CD4-positive, CD25-positive, alpha-beta regulatory T cell (primary cell): Measurements from ENCODE around the gene SHLD2. TPM values are rescaled to one million over a fixed set of nuclear protein-coding genes. Genes with fewer than 3 reads are reported as not detected.
"Not testable (repeated sequence)": the region's sequence is repeated elsewhere in the genome, so short reads cannot be mapped to it uniquely, and the experiment has no call there.

Experiments used
- ATAC-seq, 2 donors: fragments of 150-1000 bp; cut with Tn5 transposase; one replicate each; pipeline ENCODE4 v1.10.0; 2021; ENCODE audit warnings: low read depth in 2 of 2, moderate number of reproducible peaks in 2 of 2, moderate library complexity in 1 of 2
- DNase-seq, 3 donors: peaks; one replicate each; pipeline versions ENCODE4 v3.0.0 to v3.0.0-alpha.2; 2012 to 2022; ENCODE audit warnings: mixed read lengths in 1 of 3
- H3K27ac ChIP-seq: one replicate; pipeline ENCODE4 v1.7.0; 2013; ENCODE audit warnings: mild to moderate bottlenecking, low read length; ENCODE audit not compliant: insufficient read depth, poor library complexity, severe bottlenecking
- H3K27me3 ChIP-seq: one replicate; pipeline ENCODE4 v1.7.0; 2013; ENCODE audit warnings: low read length; ENCODE audit not compliant: control insufficient read depth, insufficient read depth
- H3K36me3 ChIP-seq: one replicate; pipeline ENCODE4 v1.7.0; 2013; ENCODE audit warnings: mild to moderate bottlenecking, low read length, moderate library complexity; ENCODE audit not compliant: control insufficient read depth, insufficient read depth
- H3K4me1 ChIP-seq: 2 replicates; pipeline ENCODE4 v1.7.0; 2013; ENCODE audit warnings: mild to moderate bottlenecking, low read length; ENCODE audit not compliant: insufficient read depth, control insufficient read depth, poor library complexity, severe bottlenecking
- H3K4me3 ChIP-seq: one replicate; pipeline ENCODE4 v1.7.0; 2013; ENCODE audit warnings: low read depth, mild to moderate bottlenecking, low read length, moderate library complexity
- H3K9me3 ChIP-seq, 2 experiments: 1 replicate in 1 of 2; 2 replicates in 1 of 2; pipeline ENCODE4 v1.7.0; 2013; ENCODE audit warnings: low read length in 2 of 2, mild to moderate bottlenecking in 1 of 2, moderate library complexity in 1 of 2; ENCODE audit not compliant: control insufficient read depth in 2 of 2
- H3K27ac Mint-ChIP-seq, 3 donors: one replicate each; pipeline ENCODE4 v1.8.0; 2020 to 2022; ENCODE audit warnings: mild to moderate bottlenecking in 3 of 3, mixed read lengths in 3 of 3, moderate library complexity in 2 of 3
- H3K27me3 Mint-ChIP-seq: one replicate; pipeline ENCODE4 v1.8.0; 2022; ENCODE audit warnings: mild to moderate bottlenecking, mixed read lengths
- H3K36me3 Mint-ChIP-seq: one replicate; pipeline ENCODE4 v1.8.0; 2020; ENCODE audit warnings: mixed read lengths
- H3K4me1 Mint-ChIP-seq, 4 donors: one replicate each; pipeline ENCODE4 v1.8.0; 2020 to 2022; ENCODE audit warnings: mixed read lengths in 4 of 4, mild to moderate bottlenecking in 1 of 4
- H3K4me3 Mint-ChIP-seq, 4 donors: one replicate each; pipeline ENCODE4 v1.8.0; 2020 to 2022; ENCODE audit warnings: mild to moderate bottlenecking in 4 of 4, mixed read lengths in 4 of 4, moderate library complexity in 3 of 4
- H3K9me3 Mint-ChIP-seq, 7 donors: one replicate each; pipeline ENCODE4 v1.8.0; 2020 to 2022; ENCODE audit warnings: mixed read lengths in 7 of 7, mild to moderate bottlenecking in 3 of 7, moderate library complexity in 2 of 7
- polyA plus RNA-seq, 4 donors: library from polyadenylated mRNA; unstranded; fragments of 300-500 nt; fragmentation: Illumina TruSeq; gene quantifications; one replicate each; pipeline ENCODE4 v1.2.3, GENCODE V29; 2021
- total RNA-seq: library from RNA; stranded (reverse); gene quantifications from one replicate; pipeline ENCODE4 v1.2.3, GENCODE V29; 2022

Gene SHLD2
- total and polyA plus RNA-seq, 5 donors from 2014 or later = 20.9 to 32.8 (median 23.8) TPM

DNA sequence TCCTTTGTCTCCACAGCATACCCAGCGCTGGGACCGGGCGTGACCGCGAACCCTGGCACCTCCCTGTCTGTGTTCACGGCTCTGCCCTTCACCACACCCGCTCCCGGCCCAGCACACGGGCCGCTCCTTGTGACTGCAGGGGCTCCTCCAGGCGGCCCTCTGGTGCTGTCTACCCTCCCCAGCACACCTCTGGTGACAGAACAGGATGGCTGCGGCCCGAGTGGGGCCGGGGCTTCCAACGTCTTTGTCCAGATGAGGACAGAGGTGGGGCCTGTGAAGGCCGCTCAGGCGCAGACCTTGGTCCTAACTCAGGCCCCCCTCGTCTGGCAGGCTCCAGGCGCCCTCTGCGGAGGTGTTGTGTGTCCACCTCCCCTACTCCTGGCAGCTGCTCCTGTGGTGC is 133.2 kb downstream of the SHLD2 start:
- H3K27me3 ChIP-seq, H3K36me3 Mint-ChIP-seq, H3K4me1 Mint-ChIP-seq, ATAC-seq, H3K4me3 ChIP-seq, H3K9me3 Mint-ChIP-seq, H3K4me1 ChIP-seq, H3K27me3 Mint-ChIP-seq, DNase-seq, H3K9me3 ChIP-seq, H3K27ac Mint-ChIP-seq, H3K27ac ChIP-seq, H3K4me3 Mint-ChIP-seq, H3K36me3 ChIP-seq: not testable (repeated sequence)

- not testable (repeated sequence) for DNase-seq, H3K27ac ChIP-seq, ATAC-seq, H3K9me3 ChIP-seq, H3K4me3 Mint-ChIP-seq, H3K27me3 Mint-ChIP-seq, H3K4me3 ChIP-seq, H3K36me3 ChIP-seq, H3K9me3 Mint-ChIP-seq, H3K36me3 Mint-ChIP-seq, H3K27ac Mint-ChIP-seq, H3K4me1 Mint-ChIP-seq, H3K4me1 ChIP-seq, H3K27me3 ChIP-seq
Observed at GRCh38 chr10:87229211-87229610, 134.2 kb downstream of the SHLD2 start.

GRCh38 chr10:87234854-87235253 is 139.8 kb downstream of the SHLD2 start:
- H3K4me3 ChIP-seq, H3K36me3 ChIP-seq, H3K36me3 Mint-ChIP-seq, H3K9me3 Mint-ChIP-seq, H3K4me1 Mint-ChIP-seq, H3K4me3 Mint-ChIP-seq, H3K27me3 Mint-ChIP-seq, H3K27ac ChIP-seq, DNase-seq, H3K27me3 ChIP-seq, H3K27ac Mint-ChIP-seq, H3K9me3 ChIP-seq, H3K4me1 ChIP-seq, ATAC-seq: not testable (repeated sequence)

GRCh38 chr10:87237244-87237643 is 142.2 kb downstream of the SHLD2 start:
- not testable (repeated sequence) for H3K27me3 ChIP-seq, H3K27ac Mint-ChIP-seq, H3K4me3 ChIP-seq, H3K36me3 ChIP-seq, H3K4me3 Mint-ChIP-seq, H3K27ac ChIP-seq, H3K27me3 Mint-ChIP-seq, H3K4me1 ChIP-seq, H3K36me3 Mint-ChIP-seq, ATAC-seq, H3K9me3 Mint-ChIP-seq, H3K9me3 ChIP-seq, DNase-seq, H3K4me1 Mint-ChIP-seq

DNA sequence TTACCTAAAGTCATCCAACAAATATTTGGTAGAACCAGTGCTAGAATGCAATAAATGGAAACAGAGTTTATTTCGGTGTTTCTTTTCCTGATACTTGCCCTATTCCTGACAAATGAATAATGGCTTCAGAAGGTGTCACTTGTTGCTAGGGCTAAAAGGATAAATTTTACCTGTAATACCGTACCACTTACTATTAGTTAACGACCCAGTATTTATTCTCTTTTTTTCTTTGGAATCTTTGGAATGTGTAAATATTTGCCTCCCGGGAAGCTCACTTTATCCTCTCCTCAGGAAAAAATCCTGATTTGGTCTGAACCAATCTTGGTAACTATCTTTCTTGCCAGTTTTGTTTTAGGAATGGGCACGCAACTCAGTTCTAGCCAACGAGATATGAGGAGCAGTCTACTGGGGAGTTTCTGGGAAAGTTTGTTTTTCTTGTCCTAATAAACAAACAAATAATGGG is 144.4 kb downstream of the SHLD2 start:
- not testable (repeated sequence) for H3K27me3 Mint-ChIP-seq, H3K4me1 Mint-ChIP-seq, DNase-seq, H3K27ac ChIP-seq, H3K27me3 ChIP-seq, H3K36me3 Mint-ChIP-seq, H3K36me3 ChIP-seq, H3K4me3 ChIP-seq, ATAC-seq, H3K9me3 Mint-ChIP-seq, H3K4me1 ChIP-seq, H3K9me3 ChIP-seq, H3K27ac Mint-ChIP-seq, H3K4me3 Mint-ChIP-seq

Other genes with a start within 250 kb of the SHLD2 start
- gene MMRN2, start 137.6 kb upstream of the SHLD2 start, total RNA-seq = 0.17 TPM
- 1 to 10 TPM in 1 of 4 donors, under 1 TPM in 2, not detected in 1; 0.31 to 1.2 (median 0.36) TPM for gene MMRN2, start 137.6 kb upstream of the SHLD2 start, polyA plus RNA-seq
- gene SNCG, start 136.6 kb upstream of the SHLD2 start, total RNA-seq = not detected
- gene SNCG, start 136.6 kb upstream of the SHLD2 start, polyA plus RNA-seq = not detected
- not detected for gene ADIRF, start 126.7 kb upstream of the SHLD2 start, total RNA-seq
- gene ADIRF, start 126.7 kb upstream of the SHLD2 start, polyA plus RNA-seq = under 1 TPM in 2 of 4 donors, not detected in 2; 0.42 to 0.65 TPM
- not detected for gene FAM25A, start 74.9 kb upstream of the SHLD2 start, total RNA-seq
- gene FAM25A, start 74.9 kb upstream of the SHLD2 start, polyA plus RNA-seq = not detected
- gene GLUD1, start 363 bp upstream of the SHLD2 start, total RNA-seq = 124 TPM
- gene GLUD1, start 363 bp upstream of the SHLD2 start, polyA plus RNA-seq = 100 to 1,000 TPM; 122 to 157 (median 130) TPM
- 0.86 TPM for gene NUTM2A, start 130.2 kb downstream of the SHLD2 start, total RNA-seq
- under 1 TPM in 2 of 4 donors, not detected in 2; 0.05 to 0.15 TPM for gene NUTM2A, start 130.2 kb downstream of the SHLD2 start, polyA plus RNA-seq